HEK293 (cell line): Measurements from ENCODE around the gene MBNL2.

Source experiments
- CTCF ChIA-PET: fragments of 350-600 bp; formaldehyde crosslinking; extraction: SDS; loops from one replicate; lab custom pipeline; 2021; ENCODE audit warnings: antibody characterized with exemption; lab: Yijun Ruan, JAX
- POLR2A ChIA-PET: fragments of 300-600 bp; formaldehyde crosslinking; extraction: SDS; loops from one replicate; lab custom pipeline; 2020; ENCODE audit warnings: antibody characterized with exemption, inconsistent platforms; lab: Yijun Ruan, JAX
- H3K27ac ChIP-seq: fragments of 200-500 bp; sonication (Bioruptor generic); 2 replicates; pipeline ENCODE4 v1.5.1; 2014; ENCODE audit warnings: low read depth, low read length, control low read depth, inconsistent platforms; ENCODE audit errors: extremely low read depth
- H3K36me3 ChIP-seq, 2 experiments: fragments of 200-500 bp in 1 of 2; sonication (Bioruptor generic) in 1 of 2; 1 replicate in 1 of 2; 2 replicates in 1 of 2; pipeline ENCODE4 v1.5.1; 2014 to 2017; ENCODE audit warnings: inconsistent platforms in 2 of 2, low read length in 2 of 2; ENCODE audit not compliant: control insufficient read depth in 2 of 2, insufficient read depth in 1 of 2
- H3K4me1 ChIP-seq: fragments of 200-500 bp; sonication (Bioruptor generic); 2 replicates; pipeline ENCODE4 v1.5.1; 2014; ENCODE audit warnings: mild to moderate bottlenecking, low read length, inconsistent platforms; ENCODE audit not compliant: control insufficient read depth, insufficient read depth
- H3K4me3 ChIP-seq: 2 replicates; pipeline ENCODE4 v1.5.1; 2011; ENCODE audit warnings: low read depth, mild to moderate bottlenecking, control low read depth, low read length, moderate library complexity
- H3K9me3 ChIP-seq: fragments of 200-500 bp; sonication (Bioruptor generic); 2 replicates; pipeline ENCODE4 v1.5.1; 2014; ENCODE audit warnings: low read depth, low read length, inconsistent platforms; ENCODE audit not compliant: control insufficient read depth, insufficient read depth
- ATF2 ChIP-seq: fragments of 450-650 bp; formaldehyde crosslinking; IDR thresholded peaks from 2 replicates; pipeline ENCODE4 v1.5.1; 2016; ENCODE audit warnings: missing biosample characterization, missing genetic modification characterization, low read depth
- GLI2 ChIP-seq: fragments of 450-650 bp; formaldehyde crosslinking; IDR thresholded peaks from 2 replicates; pipeline ENCODE4; 2017; ENCODE audit warnings: missing biosample characterization, missing genetic modification characterization, low read depth, borderline replicate concordance
- GLIS1 ChIP-seq: fragments of 450-650 bp; formaldehyde crosslinking; IDR thresholded peaks from 2 replicates; pipeline ENCODE4 v1.5.1; 2016; ENCODE audit warnings: missing biosample characterization, missing genetic modification characterization
- KLF7 ChIP-seq: fragments of 450-650 bp; formaldehyde crosslinking; IDR thresholded peaks from 2 replicates; pipeline ENCODE4 v1.5.1; 2016; ENCODE audit warnings: missing biosample characterization, missing genetic modification characterization, borderline replicate concordance
- MZF1 ChIP-seq: fragments of 450-650 bp; formaldehyde crosslinking; IDR thresholded peaks from 2 replicates; pipeline ENCODE4 v1.5.1; 2017; ENCODE audit warnings: missing biosample characterization, missing genetic modification characterization, borderline replicate concordance
- SCRT1 ChIP-seq: fragments of 450-650 bp; formaldehyde crosslinking; IDR thresholded peaks from 2 replicates; pipeline ENCODE4 v1.5.1; 2016; ENCODE audit warnings: missing biosample characterization, missing genetic modification characterization, borderline replicate concordance
- SP7 ChIP-seq: fragments of 450-650 bp; formaldehyde crosslinking; IDR thresholded peaks from 2 replicates; pipeline ENCODE4 v1.5.1; 2016; ENCODE audit warnings: missing biosample characterization, missing genetic modification characterization
- ZEB2 ChIP-seq: fragments of 450-650 bp; formaldehyde crosslinking; IDR thresholded peaks from 2 replicates; pipeline ENCODE4 v1.5.1; 2016; ENCODE audit warnings: missing biosample characterization, missing genetic modification characterization
- ZIC2 ChIP-seq: fragments of 450-650 bp; formaldehyde crosslinking; IDR thresholded peaks from 2 replicates; pipeline ENCODE4 v1.5.1; 2016; ENCODE audit warnings: missing biosample characterization, missing genetic modification characterization
- ZNF138 ChIP-seq: fragments of 450-650 bp; formaldehyde crosslinking; IDR thresholded peaks from 2 replicates; pipeline ENCODE4 v1.5.1; 2016; ENCODE audit warnings: missing biosample characterization, missing genetic modification characterization, borderline replicate concordance
- ZNF292 ChIP-seq: fragments of 450-650 bp; formaldehyde crosslinking; IDR thresholded peaks from 2 replicates; pipeline ENCODE4 v1.5.1; 2016; ENCODE audit warnings: low read depth, missing biosample characterization, missing genetic modification characterization, borderline replicate concordance
- ZNF324 ChIP-seq: fragments of 450-650 bp; formaldehyde crosslinking; IDR thresholded peaks from 2 replicates; pipeline ENCODE4 v1.5.1; 2016; ENCODE audit warnings: missing biosample characterization, missing genetic modification characterization
- ZNF416 ChIP-seq: fragments of 450-650 bp; formaldehyde crosslinking; IDR thresholded peaks from 2 replicates; pipeline ENCODE4 v1.5.1; 2016; ENCODE audit warnings: missing biosample characterization, missing genetic modification characterization
- ZNF544 ChIP-seq: fragments of 450-650 bp; formaldehyde crosslinking; IDR thresholded peaks from 2 replicates; pipeline ENCODE4 v1.5.0; 2017; ENCODE audit warnings: missing biosample characterization, missing genetic modification characterization
- ZNF585B ChIP-seq: fragments of 450-650 bp; formaldehyde crosslinking; IDR thresholded peaks from 2 replicates; pipeline ENCODE4 v1.5.1; 2016; ENCODE audit warnings: missing biosample characterization, missing genetic modification characterization
- ZNF624 ChIP-seq: fragments of 450-650 bp; formaldehyde crosslinking; IDR thresholded peaks from 2 replicates; pipeline ENCODE4 v1.5.1; 2017; ENCODE audit warnings: missing biosample characterization, missing genetic modification characterization
- ZNF654 ChIP-seq: fragments of 450-650 bp; formaldehyde crosslinking; IDR thresholded peaks from 2 replicates; pipeline ENCODE4 v1.5.1; 2016; ENCODE audit warnings: low read depth, missing biosample characterization, missing genetic modification characterization
- ZNF660 ChIP-seq: fragments of 450-650 bp; IDR thresholded peaks from 2 replicates; pipeline ENCODE4 v1.5.1; 2018; ENCODE audit warnings: missing biosample characterization, mild to moderate bottlenecking, missing genetic modification characterization
- ZNF664 ChIP-seq: fragments of 450-650 bp; formaldehyde crosslinking; IDR thresholded peaks from 2 replicates; pipeline ENCODE4 v1.5.1; 2016; ENCODE audit warnings: missing biosample characterization, missing genetic modification characterization
- ZNF768 ChIP-seq: fragments of 450-650 bp; formaldehyde crosslinking; IDR thresholded peaks from 2 replicates; pipeline ENCODE4 v1.5.1; 2018; ENCODE audit warnings: missing biosample characterization, mild to moderate bottlenecking, missing genetic modification characterization
- ZNF777 ChIP-seq: fragments of 450-650 bp; formaldehyde crosslinking; IDR thresholded peaks from 2 replicates; pipeline ENCODE4 v1.5.1; 2017; ENCODE audit warnings: missing biosample characterization, missing genetic modification characterization, borderline replicate concordance
- ZNF785 ChIP-seq: fragments of 450-650 bp; formaldehyde crosslinking; IDR thresholded peaks from 2 replicates; pipeline ENCODE4 v1.5.1; 2016; ENCODE audit warnings: missing biosample characterization, missing genetic modification characterization
- ZNF791 ChIP-seq: fragments of 450-650 bp; formaldehyde crosslinking; IDR thresholded peaks from 2 replicates; pipeline ENCODE4 v1.5.1; 2016; ENCODE audit warnings: missing biosample characterization, missing genetic modification characterization
- ZSCAN23 ChIP-seq: fragments of 450-650 bp; formaldehyde crosslinking; IDR thresholded peaks from 2 replicates; pipeline ENCODE4 v1.5.1; 2016; ENCODE audit warnings: missing biosample characterization, missing genetic modification characterization
- TF ChIP-seq, protein P1 (sequence below): fragments of 450-650 bp; formaldehyde crosslinking; IDR thresholded peaks from 2 replicates; pipeline ENCODE4 v1.5.1; 2016; ENCODE audit warnings: missing biosample characterization, missing genetic modification characterization

MBNL2 gene

DNA sequence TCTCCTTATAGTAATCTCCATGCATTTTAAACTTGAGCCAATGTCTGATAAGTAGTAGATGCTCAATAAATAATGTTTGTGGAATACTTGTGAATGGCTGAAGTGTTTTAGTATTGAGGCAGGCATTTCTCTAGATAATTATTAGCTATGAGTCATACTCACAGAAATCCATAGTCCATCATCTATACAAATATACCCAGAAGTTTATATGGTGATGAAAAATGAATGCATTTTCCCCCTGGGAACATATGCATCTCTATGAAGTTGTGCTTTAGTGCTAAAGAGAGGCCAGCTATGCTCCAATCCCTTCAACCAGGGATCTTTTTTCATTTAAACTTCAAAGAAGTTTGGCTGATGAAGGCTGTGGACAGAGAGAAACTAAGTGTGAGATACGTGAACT, 17.2 kb downstream of the MBNL2 start:
- CTCF ChIA-PET = no interaction called here
- Histone ChIP-seq H3K4me3 (no peak overlapping the region), H3K9me3 (no peaks in the 10 kb centered on the region), H3K4me1 (0 out of 2 replicates have a peak, but pooled peaks cover 8% of the 10 kb centered on the region), H3K36me3 (no peaks in the 10 kb centered on the region), H3K27ac (no peak overlapping the region)
- POLR2A ChIA-PET = interaction anchor here (0.6 kb wide), 1 partner anchor 89 kb away, joined by 7 read pairs; no protein-coding TSS in a partner anchor
- TF ChIP-seq ZNF785 = no peak
- TF ChIP-seq ZNF664 = peak; percentile 64; the same call in 1 of the 2 replicates
- TF ChIP-seq, all 188 proteins: peak for 1

GRCh38 chr13:97239943-97240787, 18.0 kb downstream of the MBNL2 start:
- CTCF ChIA-PET = interaction anchor here (1.1 kb wide), 1 partner anchor 17 kb away, joined by 3 read pairs; no protein-coding TSS in a partner anchor
- POLR2A ChIA-PET = interaction anchor here (0.6 kb wide), 1 partner anchor 88 kb away, joined by 7 read pairs; no protein-coding TSS in a partner anchor
- no peaks in the 10 kb centered on the region for H3K36me3 ChIP-seq
- TF ChIP-seq SP7 (tag by site-specific recombination) (no peak), ZNF544 (tag by site-specific recombination) (no peak), ATF2 (tag by site-specific recombination) (no peak), ZNF768 (tag by site-specific recombination) (no peak), ZNF664 (0 out of 2 replicates have a peak, but pooled peaks have one; percentile 17)
- peaks cover 8% of the 10 kb centered on the region; the same call in 1 of the 2 replicates for H3K4me1 ChIP-seq
- no peak overlapping the region for H3K27ac ChIP-seq
- H3K4me3 ChIP-seq = no peak overlapping the region
- no peaks in the 10 kb centered on the region for H3K9me3 ChIP-seq

DNA sequence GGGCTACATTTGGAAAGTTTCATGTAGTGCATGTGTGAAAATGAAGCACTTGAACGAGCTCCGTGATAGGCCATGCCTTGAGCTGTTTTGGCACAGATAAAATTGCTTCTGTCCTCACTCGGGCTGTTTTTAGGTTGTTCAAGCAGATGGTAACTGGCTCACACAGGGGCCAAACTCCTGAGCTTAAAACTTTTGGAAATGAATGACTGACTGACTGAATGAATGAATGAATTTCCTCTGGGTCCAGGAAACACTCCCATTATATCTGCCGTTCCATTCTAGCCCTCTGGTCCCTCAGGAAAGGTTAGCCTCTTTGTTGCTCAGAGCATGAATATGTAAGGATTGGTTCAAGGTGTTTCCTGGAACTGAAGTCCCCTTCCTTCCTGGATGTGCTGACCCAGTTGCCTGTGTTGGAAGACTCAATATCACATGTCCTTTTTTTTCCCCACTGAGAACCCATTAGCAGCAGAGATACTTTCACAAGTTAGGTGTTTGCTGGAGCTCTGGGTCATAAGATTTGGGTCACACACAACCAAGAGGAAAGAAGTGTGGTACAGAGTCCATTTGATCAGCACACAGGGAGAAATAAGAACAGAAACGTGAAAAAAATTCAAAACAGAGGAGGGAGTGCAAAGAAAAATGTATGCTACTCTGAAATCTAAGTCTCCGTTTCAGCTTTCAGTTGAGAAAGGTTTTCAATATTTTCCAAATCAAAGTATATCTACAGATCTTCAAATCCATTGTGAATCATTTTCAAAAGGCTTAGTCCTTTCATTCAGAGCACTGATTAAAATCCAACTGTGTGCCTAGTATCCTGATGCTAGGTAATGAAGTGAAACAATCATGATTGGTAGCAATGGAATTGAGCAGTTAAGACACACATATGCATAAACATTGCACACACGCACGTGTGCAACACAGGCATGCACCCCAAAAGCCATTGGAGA, 18.9 kb downstream of the MBNL2 start:
- no peak for TF ChIP-seq ZNF324
- TF ChIP-seq ZNF791 (tag by site-specific recombination) = no peak
- no peak for TF ChIP-seq KLF7
- TF ChIP-seq ZNF624 = no peak
- TF ChIP-seq ZSCAN23 = no peak
- no peak for TF ChIP-seq ZNF416 (tag by site-specific recombination)
- TF ChIP-seq ZNF585B (tag by site-specific recombination) = no peak
- TF ChIP-seq, protein P1, sequence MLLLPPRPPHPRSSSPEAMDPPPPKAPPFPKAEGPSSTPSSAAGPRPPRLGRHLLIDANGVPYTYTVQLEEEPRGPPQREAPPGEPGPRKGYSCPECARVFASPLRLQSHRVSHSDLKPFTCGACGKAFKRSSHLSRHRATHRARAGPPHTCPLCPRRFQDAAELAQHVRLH (tag by site-specific recombination) = no peak
- no peak for TF ChIP-seq ZNF654 (tag by site-specific recombination)
- no peak for TF ChIP-seq ZEB2
- TF ChIP-seq ZNF292 (tag by site-specific recombination) = no peak
- TF ChIP-seq ZNF660 (tag by site-specific recombination) = no peak
- no peak for TF ChIP-seq MZF1 (tag by site-specific recombination)
- TF ChIP-seq ZNF138 (tag by site-specific recombination) = no peak
- no peak for TF ChIP-seq GLIS1 (tag by site-specific recombination)
- no peak for TF ChIP-seq ZIC2 (tag by site-specific recombination)
- TF ChIP-seq SCRT1 (tag by site-specific recombination) = no peak
- TF ChIP-seq ZNF777 = no peak
- TF ChIP-seq GLI2 (tag by site-specific recombination) = no peak
- H3K4me1 ChIP-seq = peaks cover 8% of the 10 kb centered on the region; the same call in 1 of the 2 replicates

More for the DNA sequence above, 18.9 kb downstream of the MBNL2 start:
- H3K27ac ChIP-seq = no peak overlapping the region
- H3K4me3 ChIP-seq = no peak overlapping the region
- CTCF ChIA-PET = interaction anchor here (0.5 to 1.1 kb wide), 3 partner anchors 15 to 103 kb away, joined by 3 read pairs; no protein-coding TSS in a partner anchor
- POLR2A ChIA-PET = no interaction called here
- H3K9me3 ChIP-seq = no peaks in the 10 kb centered on the region
- no peaks in the 10 kb centered on the region for H3K36me3 ChIP-seq
